ENCODE data around the gene IRX3. TPM values are rescaled to one million over a fixed set of nuclear protein-coding genes. Genes with fewer than 3 reads are reported as not detected.

Gene IRX3
- total and polyA plus RNA-seq, 10 of the 15 experiments (the other 5 are each of a cell fraction or from before 2014, with no cell fraction given) = 0.05 TPM; not detected in 9

DNA sequence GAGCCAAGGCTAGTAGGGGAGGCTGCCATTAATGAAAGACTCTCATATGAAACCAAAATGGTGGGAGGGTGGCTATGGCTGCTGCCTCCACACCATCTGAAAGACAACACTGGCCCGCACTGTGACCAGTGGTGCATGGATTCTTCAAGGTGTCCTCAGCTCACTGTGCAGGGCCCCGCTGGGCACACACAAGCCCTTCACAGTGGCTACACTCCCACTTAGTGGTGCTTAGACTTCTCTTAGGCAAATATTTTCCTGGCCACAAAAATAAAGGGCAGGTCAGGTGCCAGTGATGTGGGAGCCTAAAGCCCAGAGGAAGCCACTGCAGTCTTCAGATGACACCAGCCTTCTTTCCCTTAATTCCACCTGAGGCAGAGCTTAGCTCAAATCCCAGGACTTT, 38.1 kb upstream of the IRX3 start:
- H3K79me2 ChIP-seq (ENCODE audit: control insufficient read depth, insufficient read depth, low read length) = no peaks in the 10 kb centered on the region
- no peak overlapping the region for H2AFZ ChIP-seq (ENCODE audit: control insufficient read depth, low read depth, low read length)
- no peak overlapping the region for H3K27ac ChIP-seq (ENCODE audit: control insufficient read depth, insufficient read depth)
- POLR2A ChIA-PET = interaction anchor here (0.7 kb wide), 1 partner anchor 62 kb away, joined by 5 read pairs; no protein-coding TSS in a partner anchor
- no peaks in the 10 kb centered on the region for H3K36me3 ChIP-seq (ENCODE audit: control insufficient read depth in 2 of 2, insufficient read depth in 2 of 2, low read length in 1 of 2)
- H4K20me1 ChIP-seq (ENCODE audit: control insufficient read depth, insufficient read depth) = no peaks in the 10 kb centered on the region
- intact Hi-C loops (cut with micrococcal nuclease; ENCODE audit: unreplicated experiment) (no loop called here), in situ Hi-C loops (cut with MboI) (no loop called here)
- no peak overlapping the region for H3K4me3 ChIP-seq
- DNase-seq (ENCODE audit: low read depth, low spot score) (no peak), FAIRE-seq (no peak), ATAC-seq (no peak)
- no peaks in the 10 kb centered on the region for H3K27me3 ChIP-seq (replicated peaks in 1 of 2; ENCODE audit: control insufficient read depth in 2 of 2, insufficient read depth in 2 of 2, low read length in 1 of 2)
- no TSS peak for BruUV-seq (replicated peaks)
- no peaks in the 10 kb centered on the region for H3K9me3 ChIP-seq (replicated peaks; ENCODE audit: control insufficient read depth, insufficient read depth, low read length)
- CTCF ChIA-PET = no interaction called here
- WGBS (ENCODE audit: insufficient coverage, insufficient replicate concordance, low lambda C conversion rate, missing lambda C conversion rate) = 59% methylated on average over 2 of the region's 2 CpGs
- RAD21 ChIA-PET (ENCODE audit: unreplicated experiment) = no interaction called here
- H3K4me2 ChIP-seq (ENCODE audit: control insufficient read depth, insufficient read depth) = no peak overlapping the region
- SMC1A ChIA-PET (ENCODE audit: uncharacterized antibody, unreplicated experiment) = interaction anchor here (0.7 to 0.9 kb wide), 2 partner anchors 18 to 1620 kb away, joined by 3 to 5 read pairs; no protein-coding TSS in a partner anchor
- H3K4me1 ChIP-seq (ENCODE audit: control insufficient read depth, insufficient read depth, low read length) = no peaks in the 10 kb centered on the region
- H3K9ac ChIP-seq (ENCODE audit: control insufficient read depth, insufficient read depth, low read length) = no peak overlapping the region
- TF ChIP-seq BRCA1 (IDR thresholded peaks at IDR 0.05; ENCODE audit: low read depth, low read length) (no peak), YY1 (IDR thresholded peaks at IDR 0.05; ENCODE audit: low read depth, low read length) (no peak), YBX1 (IDR thresholded peaks at IDR 0.05) (no peak), NR2F1 (conservative IDR thresholded peaks at IDR 0.05) (no peak), NR2C1 (IDR thresholded peaks at IDR 0.05) (no peak), ZNF687 (IDR thresholded peaks at IDR 0.05) (no peak), SPI1 (IDR thresholded peaks at IDR 0.05; ENCODE audit: borderline replicate concordance, insufficient read depth, low read depth, low read length) (no peak), POLR2AphosphoS5 (IDR thresholded peaks at IDR 0.05; ENCODE audit: low read length) (no peak), KAT2A (conservative IDR thresholded peaks at IDR 0.05; ENCODE audit: control insufficient read depth, low read depth, low read length) (no peak), RB1 (IDR thresholded peaks at IDR 0.05; ENCODE audit: borderline replicate concordance) (no peak), CEBPZ (IDR thresholded peaks at IDR 0.05; ENCODE audit: low read depth, low read length) (no peak), MEF2A (IDR thresholded peaks at IDR 0.05; ENCODE audit: insufficient read depth, low read depth, low read length) (no peak), ZNF274 (IDR thresholded peaks at IDR 0.05; ENCODE audit: insufficient read depth, insufficient read length) (no peak), POLR2A (IDR thresholded peaks at IDR 0.05; ENCODE audit: low read depth, low read length) (no peak)
- TF ChIP-seq, protein P1, sequence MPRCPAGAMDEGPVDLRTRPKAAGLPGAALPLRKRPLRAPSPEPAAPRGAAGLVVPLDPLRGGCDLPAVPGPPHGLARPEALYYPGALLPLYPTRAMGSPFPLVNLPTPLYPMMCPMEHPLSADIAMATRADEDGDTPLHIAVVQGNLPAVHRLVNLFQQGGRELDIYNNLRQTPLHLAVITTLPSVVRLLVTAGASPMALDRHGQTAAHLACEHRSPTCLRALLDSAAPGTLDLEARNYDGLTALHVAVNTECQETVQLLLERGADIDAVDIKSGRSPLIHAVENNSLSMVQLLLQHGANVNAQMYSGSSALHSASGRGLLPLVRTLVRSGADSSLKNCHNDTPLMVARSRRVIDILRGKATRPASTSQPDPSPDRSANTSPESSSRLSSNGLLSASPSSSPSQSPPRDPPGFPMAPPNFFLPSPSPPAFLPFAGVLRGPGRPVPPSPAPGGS (IDR thresholded peaks at IDR 0.05; ENCODE audit: borderline replicate concordance, insufficient read depth, low read depth, low read length, poor library complexity, severe bottlenecking) = no peak
- TF ChIP-seq, protein P2, sequence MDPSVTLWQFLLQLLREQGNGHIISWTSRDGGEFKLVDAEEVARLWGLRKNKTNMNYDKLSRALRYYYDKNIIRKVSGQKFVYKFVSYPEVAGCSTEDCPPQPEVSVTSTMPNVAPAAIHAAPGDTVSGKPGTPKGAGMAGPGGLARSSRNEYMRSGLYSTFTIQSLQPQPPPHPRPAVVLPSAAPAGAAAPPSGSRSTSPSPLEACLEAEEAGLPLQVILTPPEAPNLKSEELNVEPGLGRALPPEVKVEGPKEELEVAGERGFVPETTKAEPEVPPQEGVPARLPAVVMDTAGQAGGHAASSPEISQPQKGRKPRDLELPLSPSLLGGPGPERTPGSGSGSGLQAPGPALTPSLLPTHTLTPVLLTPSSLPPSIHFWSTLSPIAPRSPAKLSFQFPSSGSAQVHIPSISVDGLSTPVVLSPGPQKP (IDR thresholded peaks at IDR 0.05; ENCODE audit: low read depth, low read length) = no peak

All from GM12878 (cell line).